Bronchial epithelial cell (primary cell): ENCODE data around the gene VSIG10L. TPM values are rescaled to one million over a fixed set of nuclear protein-coding genes. Genes with fewer than 3 reads are reported as not detected.

Experiments used
- DNase-seq: peaks from one replicate; pipeline ENCODE4 v3.0.0-alpha.2; 2010; ENCODE audit warnings: low read depth
- FAIRE-seq: peaks from 2 replicates; lab custom pipeline; 2011; peaks lifted over from hg19 to GRCh38; lab: Jason Lieb, UNC
- H3K27me3 ChIP-seq: 2 replicates; pipeline ENCODE4 v1.5.1; 2011; ENCODE audit warnings: low read length; ENCODE audit not compliant: control insufficient read depth, insufficient read depth
- H3K36me3 ChIP-seq: 2 replicates; pipeline ENCODE4 v1.5.1; 2011; ENCODE audit warnings: low read length; ENCODE audit not compliant: control insufficient read depth, insufficient read depth
- H3K4me3 ChIP-seq: 2 replicates; pipeline ENCODE4 v1.5.1; 2011; ENCODE audit warnings: mild to moderate bottlenecking, low read depth, low read length, control low read depth
- CTCF ChIP-seq: IDR thresholded peaks from 2 replicates; pipeline ENCODE4 v1.5.1; 2011; ENCODE audit warnings: mild to moderate bottlenecking, moderate library complexity, low read length, control low read depth, inconsistent platforms; ENCODE audit not compliant: insufficient read depth, severe bottlenecking
- total RNA-seq: library from RNA; depleted of rRNA; stranded (reverse); fragments of >200 nt; gene quantifications from 2 replicates; pipeline ENCODE4 v1.2.1, GENCODE V29; 2014

The VSIG10L gene
- total RNA-seq, 1 donor from 2014 or later: 0.53 TPM

- FAIRE-seq (no peak), DNase-seq (no peak)
- H3K4me3 ChIP-seq: no peak overlapping the region
- peak; percentile 1 for TF ChIP-seq CTCF
- H3K27me3 ChIP-seq: no peaks in the 10 kb centered on the region
- peaks cover 6% of the 10 kb centered on the region for H3K36me3 ChIP-seq
Observed at GRCh38 chr19:51354103-51354741, 12.3 kb upstream of the VSIG10L start.

GRCh38 chr19:51352783-51353360, 10.9 kb upstream of the VSIG10L start:
- Histone ChIP-seq H3K36me3 (peaks cover 6% of the 10 kb centered on the region), H3K4me3 (no peak overlapping the region), H3K27me3 (no peaks in the 10 kb centered on the region)
- no peak for DNase-seq
- FAIRE-seq: no peak
- TF ChIP-seq CTCF: no peak

- Histone ChIP-seq H3K4me3 (no peak overlapping the region), H3K36me3 (peaks cover 8% of the 10 kb centered on the region), H3K27me3 (no peaks in the 10 kb centered on the region)
- TF ChIP-seq CTCF: no peak
- no peak for DNase-seq
- no peak for FAIRE-seq
Observed at GRCh38 chr19:51351266-51351990, 9.5 kb upstream of the VSIG10L start.

DNA sequence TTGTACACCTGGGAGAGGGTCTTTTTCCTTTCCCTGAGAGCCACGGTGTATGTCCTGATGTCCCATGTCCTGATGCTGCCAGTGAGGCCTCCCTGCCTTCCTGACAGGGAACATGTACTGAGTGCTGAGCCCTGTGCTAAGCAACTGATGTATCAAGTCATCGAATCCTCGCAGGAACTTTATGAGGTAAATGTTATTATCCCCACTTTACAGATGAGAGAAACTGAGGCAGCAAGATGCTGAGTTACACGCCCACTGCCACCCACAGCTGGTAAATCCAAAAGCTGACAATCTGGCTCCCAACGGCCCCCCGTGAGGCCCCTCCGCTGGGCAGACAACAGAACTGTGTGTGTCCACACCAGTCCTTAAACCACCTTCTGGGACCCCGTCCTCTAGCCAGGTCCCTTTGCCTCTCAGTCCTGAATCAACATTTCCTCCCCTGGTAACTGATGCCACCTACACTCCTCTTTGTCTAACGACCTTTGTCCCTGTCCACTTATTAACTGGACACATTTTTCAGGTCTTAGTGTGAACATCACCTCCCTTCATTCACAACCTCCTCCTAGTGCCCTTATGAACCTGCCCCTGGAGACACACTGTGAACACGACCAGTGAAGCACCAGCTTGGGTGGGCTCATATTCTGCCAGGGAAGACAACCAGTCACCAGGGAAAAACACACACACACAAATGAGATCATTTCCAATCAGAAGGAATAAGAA, 5.4 kb upstream of the VSIG10L start:
- FAIRE-seq (no peak), DNase-seq (no peak)
- TF ChIP-seq CTCF: no peak
- H3K27me3 ChIP-seq: no peaks in the 10 kb centered on the region
- peaks cover 6% of the 10 kb centered on the region for H3K36me3 ChIP-seq
- H3K4me3 ChIP-seq: no peak overlapping the region

DNA sequence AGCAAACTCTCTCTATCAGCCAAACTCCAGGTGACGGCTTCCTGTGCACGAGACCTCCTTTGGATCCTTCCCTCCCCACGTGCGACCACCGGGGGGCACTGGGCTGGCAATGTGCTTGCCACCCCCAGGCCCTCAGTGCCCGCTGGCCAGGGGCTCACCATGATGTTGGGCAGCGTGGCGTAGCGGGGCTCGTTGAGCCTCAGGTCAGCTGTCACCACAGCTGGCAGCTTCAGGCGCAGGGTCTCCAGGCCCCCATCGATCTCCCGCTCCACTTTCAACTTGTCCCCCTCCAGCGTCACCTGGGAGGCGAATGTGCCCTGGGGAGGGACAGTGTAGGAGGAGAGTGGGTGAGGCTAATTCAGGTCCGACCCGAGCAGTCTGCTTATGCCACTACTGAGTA, 4.8 kb upstream of the VSIG10L start:
- FAIRE-seq: no peak
- DNase-seq: no peak
- H3K4me3 ChIP-seq: no peak overlapping the region
- no peak for TF ChIP-seq CTCF
- peaks cover 4% of the 10 kb centered on the region for H3K36me3 ChIP-seq
- H3K27me3 ChIP-seq: no peaks in the 10 kb centered on the region
